Astrocyte (in vitro differentiated cells and primary cell): ENCODE results near the gene ZDHHC8.

Experiments
- CTCF ChIP-seq: IDR thresholded peaks from 2 replicates; pipeline ENCODE4 v1.5.1; 2011; ENCODE audit warnings: low read depth, mild to moderate bottlenecking, inconsistent platforms, low read length, moderate library complexity; ENCODE audit not compliant: insufficient read depth
- EZH2 ChIP-seq: IDR thresholded peaks from 2 replicates; pipeline ENCODE4 v1.6.1; 2012; ENCODE audit warnings: mild to moderate bottlenecking, low read length, inconsistent platforms; ENCODE audit not compliant: insufficient read depth

GRCh38 chr22:20092477-20092854 is 39.1 kb upstream of the ZDHHC8 start:
- no peak for TF ChIP-seq CTCF
- TF ChIP-seq EZH2 = no peak
